OCI-LY1 (cell line): ENCODE results near the gene DCDC2.

Experiments used
- H2AFZ ChIP-seq: fragments of 200-600 bp; sonication (generic), shearing (Covaris generic); 2 replicates; pipeline ENCODE4 v1.6.0; 2014; ENCODE audit warnings: antibody characterized with exemption, mild to moderate bottlenecking, low read length
- H3F3A ChIP-seq: fragments of 200-600 bp; sonication (generic), shearing (Covaris generic); 2 replicates; pipeline ENCODE4 v1.6.0; 2014; ENCODE audit warnings: mild to moderate bottlenecking, antibody characterized with exemption, low read length, moderate library complexity; ENCODE audit not compliant: insufficient read depth
- H3K27ac ChIP-seq: fragments of 200-600 bp; sonication (generic); 2 replicates; pipeline ENCODE4 v1.5.1; 2014; ENCODE audit warnings: low read length, mixed run types, mild to moderate bottlenecking, low read depth; ENCODE audit not compliant: poor library complexity, severe bottlenecking
- H3K27me3 ChIP-seq: fragments of 200-600 bp; sonication (generic); 2 replicates; pipeline ENCODE4 v1.6.0; 2014; ENCODE audit warnings: antibody characterized with exemption, mild to moderate bottlenecking, low read length, moderate library complexity; ENCODE audit not compliant: insufficient read depth
- H3K36me3 ChIP-seq: fragments of 200-600 bp; sonication (generic); 2 replicates; pipeline ENCODE4 v1.6.1; 2014; ENCODE audit warnings: mild to moderate bottlenecking, antibody characterized with exemption, low read length, moderate library complexity, mixed read lengths; ENCODE audit not compliant: insufficient read depth
- H3K4me1 ChIP-seq: fragments of 200-600 bp; sonication (generic); 2 replicates; pipeline ENCODE4 v1.5.1; 2014; ENCODE audit warnings: mild to moderate bottlenecking, low read length, moderate library complexity; ENCODE audit not compliant: insufficient read depth, severe bottlenecking
- H3K4me2 ChIP-seq: fragments of 200-600 bp; sonication (generic), shearing (Covaris generic); 2 replicates; pipeline ENCODE4 v1.6.1; 2014; ENCODE audit warnings: low read length
- H3K4me3 ChIP-seq: fragments of 200-600 bp; sonication (generic); 2 replicates; pipeline ENCODE4 v1.5.1; 2014; ENCODE audit warnings: low read length, low read depth, mild to moderate bottlenecking, mixed read lengths; ENCODE audit not compliant: poor library complexity, severe bottlenecking
- H3K79me2 ChIP-seq: fragments of 200-600 bp; shearing (Covaris generic); 2 replicates; pipeline ENCODE4 v1.6.1; 2016; ENCODE audit warnings: mixed run types, low read length, mixed read lengths; ENCODE audit not compliant: insufficient read depth
- H3K9ac ChIP-seq: fragments of 200-600 bp; sonication (generic), shearing (Covaris generic); 2 replicates; pipeline ENCODE4 v1.6.1; 2014; ENCODE audit warnings: mild to moderate bottlenecking, low read length, mixed read lengths
- H3K9me2 ChIP-seq: fragments of 200-600 bp; sonication (generic), shearing (Covaris generic); 2 replicates; pipeline ENCODE4 v1.6.1; 2014; ENCODE audit warnings: low read depth, mild to moderate bottlenecking, low read length, mixed read lengths
- H3K9me3 ChIP-seq: fragments of 200-600 bp; shearing (Covaris generic); 2 replicates; pipeline ENCODE4 v1.6.1; 2014; ENCODE audit warnings: low read length, mixed read lengths
- H4K20me1 ChIP-seq: fragments of 200-600 bp; sonication (generic), shearing (Covaris generic); 2 replicates; pipeline ENCODE4 v1.6.0; 2016; ENCODE audit warnings: mild to moderate bottlenecking, low read length; ENCODE audit not compliant: insufficient read depth
- CTCF ChIP-seq: fragments of 200-600 bp; sonication (generic), shearing (Covaris generic); IDR thresholded peaks from 2 replicates; pipeline ENCODE4 v1.5.1; 2017; ENCODE audit warnings: mild to moderate bottlenecking, antibody characterized with exemption, low read length, moderate library complexity, mixed read lengths
- EZH2 ChIP-seq: fragments of 200-600 bp; sonication (generic), shearing (Covaris generic); IDR thresholded peaks from 2 replicates; pipeline ENCODE4 v1.8.0; 2017; ENCODE audit warnings: borderline replicate concordance, mixed run types, mild to moderate bottlenecking, antibody characterized with exemption, low read length, moderate library complexity, mixed read lengths

DCDC2 gene

GRCh38 chr6:24257282-24257681, 100.6 kb downstream of the DCDC2 start:
- Histone ChIP-seq H3F3A (no peaks in the 10 kb centered on the region), H3K79me2 (no peaks in the 10 kb centered on the region), H3K4me2 (no peak overlapping the region), H3K4me1 (no peaks in the 10 kb centered on the region), H3K9me3 (no peaks in the 10 kb centered on the region), H4K20me1 (no peaks in the 10 kb centered on the region), H3K9me2 (no peaks in the 10 kb centered on the region), H3K27me3 (no peaks in the 10 kb centered on the region), H3K9ac (no peak overlapping the region), H3K27ac (no peak overlapping the region), H2AFZ (no peak overlapping the region), H3K4me3 (no peak overlapping the region), H3K36me3 (no peaks in the 10 kb centered on the region)
- TF ChIP-seq EZH2 (no peak), CTCF (peak; percentile 24; the same call in 1 of the 2 replicates)

DNA sequence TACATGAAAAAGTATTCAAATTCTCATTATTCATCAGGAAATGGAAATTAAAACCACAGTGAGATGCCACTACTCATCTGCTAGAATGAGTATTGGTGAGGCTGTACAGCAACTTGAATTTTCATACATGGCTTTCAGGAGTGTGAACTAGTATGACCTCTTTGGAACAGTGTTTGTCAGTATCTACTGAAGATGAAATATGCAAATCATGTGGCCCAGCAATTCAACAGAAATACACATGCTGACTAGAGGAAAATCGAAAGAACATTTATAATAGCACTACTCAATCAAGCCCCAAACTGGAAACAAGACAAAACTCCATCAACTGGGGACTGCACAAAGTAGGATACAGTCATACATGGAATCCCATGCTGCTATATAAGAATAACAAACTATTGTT, 102.2 kb downstream of the DCDC2 start:
- Histone ChIP-seq H3K4me3 (no peak overlapping the region), H3K79me2 (no peaks in the 10 kb centered on the region), H3K4me2 (no peak overlapping the region), H4K20me1 (no peaks in the 10 kb centered on the region), H3F3A (no peaks in the 10 kb centered on the region), H2AFZ (no peak overlapping the region), H3K9ac (no peak overlapping the region), H3K27ac (no peak overlapping the region), H3K9me2 (no peaks in the 10 kb centered on the region), H3K4me1 (no peaks in the 10 kb centered on the region), H3K27me3 (no peaks in the 10 kb centered on the region), H3K9me3 (no peaks in the 10 kb centered on the region), H3K36me3 (no peaks in the 10 kb centered on the region)
- TF ChIP-seq EZH2 (no peak), CTCF (no peak)

DNA sequence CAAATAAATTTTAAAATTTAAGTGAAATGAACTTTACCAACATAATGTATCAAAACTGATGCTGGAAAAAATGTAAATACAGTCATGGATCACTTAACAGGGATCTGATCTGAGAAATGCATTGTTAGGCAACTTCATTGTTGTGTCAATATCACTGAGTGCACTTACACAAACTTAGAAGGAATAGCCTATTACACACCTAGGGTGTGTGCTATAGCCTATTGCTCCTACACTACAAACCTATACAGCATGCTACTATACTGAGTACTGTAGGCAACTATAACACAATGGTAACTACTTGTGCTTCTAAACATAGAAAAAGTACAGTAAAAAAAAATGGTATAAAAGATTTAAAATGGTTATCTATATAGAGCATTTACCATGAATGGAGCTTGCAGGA, 104.5 kb downstream of the DCDC2 start:
- no peak overlapping the region for H3K4me3 ChIP-seq
- H4K20me1 ChIP-seq: no peaks in the 10 kb centered on the region
- no peaks in the 10 kb centered on the region for H3K4me1 ChIP-seq
- H3K36me3 ChIP-seq: no peaks in the 10 kb centered on the region
- no peaks in the 10 kb centered on the region for H3K27me3 ChIP-seq
- H2AFZ ChIP-seq: no peak overlapping the region
- no peaks in the 10 kb centered on the region for H3F3A ChIP-seq
- no peak overlapping the region for H3K9ac ChIP-seq
- no peaks in the 10 kb centered on the region for H3K79me2 ChIP-seq
- no peak overlapping the region for H3K4me2 ChIP-seq
- TF ChIP-seq CTCF: no peak
- TF ChIP-seq EZH2: no peak
- H3K9me2 ChIP-seq: no peaks in the 10 kb centered on the region
- H3K27ac ChIP-seq: no peak overlapping the region
- H3K9me3 ChIP-seq: no peaks in the 10 kb centered on the region
